Activated CD8-positive, alpha-beta T cell treated with anti-CD3 and anti-CD28 coated beads for 36 hours (primary cell): ENCODE data around the gene SASH1. TPM values are rescaled to one million over a fixed set of nuclear protein-coding genes. Genes with fewer than 3 reads are reported as not detected.

Experiments
- ATAC-seq: fragments of 200-7000 bp; cut with Tn5 transposase; one replicate; pipeline ENCODE4 v1.10.0; 2021; ENCODE audit warnings: mild to moderate bottlenecking, moderate library complexity
- CTCF ChIA-PET: fragments of 350-600 bp; sonication (Branson Sonifier 250); formaldehyde crosslinking; loops from one replicate; lab custom pipeline; 2021; ENCODE audit warnings: antibody characterized with exemption; lab: Charles Lee
- POLR2A ChIA-PET: fragments of 350-600 bp; sonication (Branson Sonifier 250); formaldehyde crosslinking; loops from one replicate; lab custom pipeline; 2021; ENCODE audit warnings: antibody characterized with exemption; lab: Charles Lee
- DNase-seq: peaks from one replicate; pipeline ENCODE4 v3.0.0-alpha.2; 2020
- H3K27ac Mint-ChIP-seq: one replicate; pipeline ENCODE4 v1.8.0; 2021; ENCODE audit warnings: mild to moderate bottlenecking, mixed read lengths
- H3K27me3 Mint-ChIP-seq: one replicate; pipeline ENCODE4 v1.8.0; 2021; ENCODE audit warnings: mixed read lengths
- H3K36me3 Mint-ChIP-seq: one replicate; pipeline ENCODE4 v1.8.0; 2021; ENCODE audit warnings: low read depth, mixed read lengths
- H3K4me1 Mint-ChIP-seq: one replicate; pipeline ENCODE4 v1.8.0; 2021; ENCODE audit warnings: low read depth, mixed read lengths
- H3K4me3 Mint-ChIP-seq: one replicate; pipeline ENCODE4 v1.8.0; 2021; ENCODE audit warnings: mild to moderate bottlenecking, moderate library complexity, mixed read lengths
- H3K9me3 Mint-ChIP-seq: one replicate; pipeline ENCODE4 v1.8.0; 2021; ENCODE audit warnings: mixed read lengths
- intact Hi-C: fragments of 100-400 bp; cut with micrococcal nuclease; formaldehyde crosslinking; loops from one replicate; pipeline ENCODE4 v1.10.0; 2022
- total RNA-seq, 2 experiments: library from RNA; stranded (reverse); gene quantifications; one replicate each; pipeline ENCODE4 v1.2.3, GENCODE V29; 2021
- TF ChIP-seq, protein P1 (sequence below): fragments of 200-600 bp; IDR thresholded peaks from one replicate; pipeline ENCODE4 v1.8.0; 2022; ENCODE audit warnings: antibody characterized with exemption, mild to moderate bottlenecking

SASH1 gene
- total RNA-seq, 2 experiments from 2014 or later: 0.04 to 0.05 TPM

DNA sequence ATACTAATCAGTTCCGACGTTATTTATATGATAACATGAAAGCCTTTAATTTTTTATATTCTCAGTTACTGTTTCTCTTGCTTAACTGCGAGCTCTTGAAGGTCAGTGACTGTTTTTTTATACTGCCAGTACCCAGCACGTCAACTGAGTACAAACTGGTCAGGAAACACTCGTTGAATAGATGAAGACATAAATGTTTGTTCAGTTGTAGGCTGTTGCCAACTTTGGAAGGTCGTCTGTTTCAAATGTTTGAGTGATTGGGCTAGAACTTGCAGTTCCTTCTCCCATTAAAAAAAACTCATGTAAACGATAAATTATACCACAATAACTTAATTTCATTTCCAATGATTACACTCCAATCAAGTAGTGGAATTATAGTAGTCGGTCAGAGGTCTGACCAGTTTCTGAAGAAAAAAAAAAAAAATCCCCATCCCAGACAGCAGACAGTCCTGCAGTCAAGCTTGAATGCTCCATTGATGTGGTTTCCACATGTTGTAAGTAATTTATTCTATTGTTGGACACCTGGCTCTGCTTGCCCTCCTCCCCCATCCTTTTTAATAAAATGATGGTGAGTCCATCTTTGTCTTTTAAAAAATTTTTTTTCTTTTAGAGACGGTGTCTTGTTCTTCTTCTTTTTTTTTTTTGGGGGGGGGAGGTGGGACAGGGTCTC, 81.1 kb downstream of the SASH1 start:
- no peaks in the 10 kb centered on the region for H3K9me3 Mint-ChIP-seq
- H3K27me3 Mint-ChIP-seq: peaks cover 10% of the 10 kb centered on the region
- TF ChIP-seq, protein P1, sequence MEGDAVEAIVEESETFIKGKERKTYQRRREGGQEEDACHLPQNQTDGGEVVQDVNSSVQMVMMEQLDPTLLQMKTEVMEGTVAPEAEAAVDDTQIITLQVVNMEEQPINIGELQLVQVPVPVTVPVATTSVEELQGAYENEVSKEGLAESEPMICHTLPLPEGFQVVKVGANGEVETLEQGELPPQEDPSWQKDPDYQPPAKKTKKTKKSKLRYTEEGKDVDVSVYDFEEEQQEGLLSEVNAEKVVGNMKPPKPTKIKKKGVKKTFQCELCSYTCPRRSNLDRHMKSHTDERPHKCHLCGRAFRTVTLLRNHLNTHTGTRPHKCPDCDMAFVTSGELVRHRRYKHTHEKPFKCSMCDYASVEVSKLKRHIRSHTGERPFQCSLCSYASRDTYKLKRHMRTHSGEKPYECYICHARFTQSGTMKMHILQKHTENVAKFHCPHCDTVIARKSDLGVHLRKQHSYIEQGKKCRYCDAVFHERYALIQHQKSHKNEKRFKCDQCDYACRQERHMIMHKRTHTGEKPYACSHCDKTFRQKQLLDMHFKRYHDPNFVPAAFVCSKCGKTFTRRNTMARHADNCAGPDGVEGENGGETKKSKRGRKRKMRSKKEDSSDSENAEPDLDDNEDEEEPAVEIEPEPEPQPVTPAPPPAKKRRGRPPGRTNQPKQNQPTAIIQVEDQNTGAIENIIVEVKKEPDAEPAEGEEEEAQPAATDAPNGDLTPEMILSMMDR: no peak
- H3K4me1 Mint-ChIP-seq: no peaks in the 10 kb centered on the region
- H3K36me3 Mint-ChIP-seq: no peaks in the 10 kb centered on the region
- H3K27ac Mint-ChIP-seq: no peak overlapping the region
- H3K4me3 Mint-ChIP-seq: no peak overlapping the region
- ChIA-PET CTCF (no interaction called here), POLR2A (no interaction called here)
- ATAC-seq (no peak), DNase-seq (no peak)
- intact Hi-C loops: no loop called here

DNA sequence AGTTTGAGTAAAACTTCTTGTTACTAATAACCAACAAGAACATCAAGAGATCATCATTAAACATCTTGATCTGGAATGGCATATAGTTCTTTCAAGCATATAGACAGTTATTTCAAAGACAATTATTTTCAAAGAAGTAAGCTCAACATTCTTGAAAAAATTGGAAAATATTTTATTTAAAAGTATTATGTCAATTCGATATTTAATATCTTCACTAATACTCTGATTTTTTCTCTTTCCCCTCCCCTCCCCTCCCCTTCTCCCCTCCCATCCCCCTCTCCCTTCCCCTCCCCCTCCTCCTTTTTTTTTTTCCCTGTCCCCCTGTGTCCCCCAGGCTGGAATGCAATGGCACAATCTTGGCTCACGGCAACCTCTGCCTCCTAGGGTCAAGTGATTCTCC, 82.8 kb downstream of the SASH1 start:
- CTCF ChIA-PET: interaction anchor here (0.6 kb wide), 1 partner anchor 1148 kb away, joined by 3 read pairs; no protein-coding TSS in a partner anchor
- H3K9me3 Mint-ChIP-seq: no peaks in the 10 kb centered on the region
- intact Hi-C loops: no loop called here
- no peak overlapping the region for H3K4me3 Mint-ChIP-seq
- TF ChIP-seq, protein P1: no peak
- no peak overlapping the region for H3K27ac Mint-ChIP-seq
- POLR2A ChIA-PET: no interaction called here
- ATAC-seq: no peak
- H3K4me1 Mint-ChIP-seq: no peaks in the 10 kb centered on the region
- DNase-seq: no peak
- H3K27me3 Mint-ChIP-seq: peaks cover 10% of the 10 kb centered on the region
- H3K36me3 Mint-ChIP-seq: no peaks in the 10 kb centered on the region

DNA sequence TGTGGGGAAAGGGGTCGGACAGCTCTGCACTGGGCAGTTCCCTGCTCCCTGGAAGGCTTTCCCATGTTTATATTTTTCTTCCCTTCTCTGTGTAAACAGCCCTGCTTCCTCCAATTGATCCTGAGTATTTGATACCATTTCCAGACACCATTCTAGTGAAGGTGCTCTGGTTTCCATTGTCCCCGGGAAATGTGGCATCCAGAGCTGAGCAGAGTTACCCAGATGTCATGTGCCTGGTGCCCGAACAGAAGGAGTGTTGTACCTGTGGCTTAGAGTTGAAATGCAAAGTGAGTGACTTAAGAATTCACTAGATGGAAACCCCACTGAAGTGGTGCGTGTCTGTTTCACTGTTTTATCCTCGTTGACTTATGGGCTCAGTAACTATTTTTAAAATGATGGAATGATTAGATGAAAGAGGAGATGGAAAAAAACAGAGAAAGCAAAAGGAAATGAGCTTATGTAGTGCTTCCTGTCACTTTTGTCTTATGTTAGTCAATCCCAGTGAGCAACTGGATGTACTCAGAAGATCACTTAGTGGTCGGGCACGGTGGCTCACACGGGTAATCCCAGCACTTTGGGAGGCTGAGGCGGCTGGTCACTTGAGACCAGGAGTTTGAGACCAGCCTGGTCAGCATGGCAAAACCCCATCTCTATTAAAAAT, 83.8 kb downstream of the SASH1 start:
- CTCF ChIA-PET: no interaction called here
- H3K27ac Mint-ChIP-seq: no peak overlapping the region
- intact Hi-C loops: no loop called here

DNA sequence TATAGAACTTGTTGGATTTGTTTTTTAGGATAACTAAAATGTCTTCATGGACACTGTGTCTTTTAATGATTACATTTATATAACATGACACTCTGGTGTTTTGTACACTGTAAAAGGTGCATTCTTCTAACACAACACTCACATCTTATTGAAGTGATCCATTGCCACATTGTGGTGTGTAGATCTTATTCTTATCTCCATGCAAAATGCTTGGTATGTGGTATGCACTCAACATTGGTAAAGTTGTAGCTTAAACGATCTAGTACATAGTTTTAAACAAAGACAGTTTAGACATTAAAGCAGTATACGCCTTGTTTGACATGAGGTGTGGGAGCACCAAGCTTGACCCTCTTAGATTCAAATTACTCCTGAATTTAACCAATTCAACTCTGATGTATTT, 84.7 kb downstream of the SASH1 start:
- Mint-ChIP-seq H3K4me3 (no peak overlapping the region), H3K4me1 (no peaks in the 10 kb centered on the region), H3K36me3 (no peaks in the 10 kb centered on the region), H3K27me3 (peaks cover 10% of the 10 kb centered on the region), H3K27ac (no peak overlapping the region), H3K9me3 (no peaks in the 10 kb centered on the region)
- ChIA-PET POLR2A (no interaction called here), CTCF (no interaction called here)
- no peak for ATAC-seq
- DNase-seq: no peak
- intact Hi-C loops: no loop called here
- TF ChIP-seq, protein P1: no peak

More for the DNA sequence above, 83.8 kb downstream of the SASH1 start:
- H3K36me3 Mint-ChIP-seq: no peaks in the 10 kb centered on the region
- TF ChIP-seq, protein P1: no peak
- POLR2A ChIA-PET: no interaction called here
- H3K4me3 Mint-ChIP-seq: no peak overlapping the region
- no peak for ATAC-seq
- H3K9me3 Mint-ChIP-seq: no peaks in the 10 kb centered on the region
- H3K27me3 Mint-ChIP-seq: peaks cover 10% of the 10 kb centered on the region
- DNase-seq: no peak
- H3K4me1 Mint-ChIP-seq: no peaks in the 10 kb centered on the region

DNA sequence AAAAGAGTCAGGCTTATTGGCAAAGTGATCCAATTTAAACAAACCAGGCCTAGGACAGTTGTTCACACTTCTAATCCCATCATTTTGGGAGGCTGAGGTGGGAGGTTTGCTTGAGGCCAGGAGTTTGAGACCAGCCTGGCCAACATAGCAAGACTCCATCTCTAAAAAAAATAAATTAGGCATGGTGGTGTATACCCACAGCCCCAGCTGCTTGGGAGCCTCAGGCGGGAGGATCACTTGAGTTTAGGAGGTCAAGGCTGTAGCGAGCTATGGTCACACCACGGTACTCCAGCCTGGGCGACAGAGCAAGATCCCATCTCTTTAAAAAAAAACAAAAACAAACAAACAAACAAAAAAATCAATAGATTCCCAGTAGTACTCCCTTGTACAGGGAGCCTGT, 86.8 kb downstream of the SASH1 start:
- CTCF ChIA-PET: no interaction called here

More for the DNA sequence above, 86.8 kb downstream of the SASH1 start:
- TF ChIP-seq, protein P1: no peak
- DNase-seq (no peak), ATAC-seq (no peak)
- POLR2A ChIA-PET: no interaction called here
- no peaks in the 10 kb centered on the region for H3K4me1 Mint-ChIP-seq
- intact Hi-C loops: no loop called here
- peaks cover 10% of the 10 kb centered on the region for H3K27me3 Mint-ChIP-seq
- H3K9me3 Mint-ChIP-seq: no peaks in the 10 kb centered on the region
- H3K27ac Mint-ChIP-seq: no peak overlapping the region
- H3K4me3 Mint-ChIP-seq: no peak overlapping the region
- no peaks in the 10 kb centered on the region for H3K36me3 Mint-ChIP-seq
